Mesendoderm (in vitro differentiated cells): ENCODE data around the gene KAZN.
A peak's percentile ranks its signal among the peaks of the same experiment; 100 is the strongest.

Source experiments
- DNase-seq: peaks from one replicate; pipeline ENCODE4 v3.0.0; 2013
- H2AK5ac ChIP-seq: 2 replicates; pipeline ENCODE4 v1.6.1; 2013; ENCODE audit warnings: low read length, inconsistent platforms
- H2BK120ac ChIP-seq: 2 replicates; pipeline ENCODE4 v1.6.1; 2013; ENCODE audit warnings: low read depth, mild to moderate bottlenecking, low read length, moderate library complexity, mixed read lengths
- H2BK15ac ChIP-seq: replicated peaks from 2 replicates; pipeline ENCODE4 v1.6.1; 2013; ENCODE audit warnings: low read depth, mild to moderate bottlenecking, moderate library complexity
- H2BK5ac ChIP-seq: 2 replicates; pipeline ENCODE4 v1.6.1; 2013; ENCODE audit warnings: low read length, inconsistent platforms
- H3K18ac ChIP-seq: 2 replicates; pipeline ENCODE4 v1.6.1; 2013; ENCODE audit warnings: mild to moderate bottlenecking, low read length, mixed read lengths
- H3K23ac ChIP-seq: one replicate; pipeline ENCODE4 v1.6.1; 2013; ENCODE audit warnings: low read length
- H3K27ac ChIP-seq: 2 replicates; pipeline ENCODE4 v1.5.1; 2013; ENCODE audit warnings: low read depth, mild to moderate bottlenecking, inconsistent platforms, low read length, moderate library complexity
- H3K27me3 ChIP-seq: 2 replicates; pipeline ENCODE4 v1.6.1; 2013; ENCODE audit warnings: low read length, control low read depth, mild to moderate bottlenecking, inconsistent platforms; ENCODE audit not compliant: insufficient read depth, poor library complexity
- H3K36me3 ChIP-seq: 2 replicates; pipeline ENCODE4 v1.6.1; 2013; ENCODE audit warnings: low read length, inconsistent platforms; ENCODE audit not compliant: control insufficient read depth, insufficient read depth
- H3K4ac ChIP-seq: one replicate; pipeline ENCODE4 v1.6.1; 2013; ENCODE audit warnings: low read depth, mild to moderate bottlenecking, low read length, moderate library complexity
- H3K4me1 ChIP-seq: 2 replicates; pipeline ENCODE4 v1.6.1; 2013; ENCODE audit warnings: low read depth, low read length, inconsistent platforms; ENCODE audit not compliant: control insufficient read depth
- H3K4me2 ChIP-seq: 2 replicates; pipeline ENCODE4 v1.6.1; 2013; ENCODE audit warnings: low read length
- H3K4me3 ChIP-seq: 2 replicates; pipeline ENCODE4 v1.5.1; 2013; ENCODE audit warnings: mild to moderate bottlenecking, low read length
- H3K56ac ChIP-seq: one replicate; pipeline ENCODE4 v1.6.1; 2013; ENCODE audit warnings: low read length
- H3K79me1 ChIP-seq: 2 replicates; pipeline ENCODE4 v1.6.1; 2013; ENCODE audit warnings: low read length, inconsistent platforms
- H3K79me2 ChIP-seq: 2 replicates; pipeline ENCODE4 v1.6.1; 2013; ENCODE audit warnings: mild to moderate bottlenecking, low read length; ENCODE audit not compliant: control insufficient read depth, insufficient read depth
- H3K9ac ChIP-seq: 2 replicates; pipeline ENCODE4 v1.6.1; 2013; ENCODE audit warnings: low read length, inconsistent platforms
- H4K5ac ChIP-seq: one replicate; pipeline ENCODE4 v1.6.1; 2013; ENCODE audit warnings: low read length
- H4K8ac ChIP-seq: one replicate; pipeline ENCODE4 v1.6.1; 2013; ENCODE audit warnings: low read depth, mild to moderate bottlenecking, control low read depth, low read length, moderate library complexity
- WGBS: extraction: QIAGEN DNeasy Blood & Tissue Kit; methylation state at CpG from one replicate; pipeline ENCODE4 v1.1.7; 2013; ENCODE audit warnings: low lambda C conversion rate, missing lambda C conversion rate; ENCODE audit not compliant: insufficient coverage; ENCODE audit errors: extremely low coverage; 5-methylcytosine and 5-hydroxymethylcytosine counted together

KAZN gene

GRCh38 chr1:14781811-14782210 lies 183.3 kb downstream of the KAZN start:
- no peaks in the 10 kb centered on the region for H3K27me3 ChIP-seq
- no peak for DNase-seq
- no peak overlapping the region for H2BK15ac ChIP-seq
- no peak overlapping the region for H3K4ac ChIP-seq
- H3K27ac ChIP-seq: no peak overlapping the region
- peaks cover 12% of the 10 kb centered on the region for H3K4me1 ChIP-seq
- H3K56ac ChIP-seq: no peak overlapping the region
- no peak overlapping the region for H2BK120ac ChIP-seq
- no peak overlapping the region for H4K5ac ChIP-seq
- no peaks in the 10 kb centered on the region for H3K79me2 ChIP-seq
- H4K8ac ChIP-seq: no peak overlapping the region
- no peak overlapping the region for H2BK5ac ChIP-seq
- no peak overlapping the region for H2AK5ac ChIP-seq
- H3K4me2 ChIP-seq: no peak overlapping the region
- peaks cover 6% of the 10 kb centered on the region for H3K79me1 ChIP-seq
- H3K36me3 ChIP-seq: no peaks in the 10 kb centered on the region
- no CpG with 5 or more reads among the region's 5 CpGs for WGBS
- no peak overlapping the region for H3K9ac ChIP-seq
- no peak overlapping the region for H3K4me3 ChIP-seq
- H3K23ac ChIP-seq: no peak overlapping the region
- H3K18ac ChIP-seq: peak overlapping the region; percentile 63

DNA sequence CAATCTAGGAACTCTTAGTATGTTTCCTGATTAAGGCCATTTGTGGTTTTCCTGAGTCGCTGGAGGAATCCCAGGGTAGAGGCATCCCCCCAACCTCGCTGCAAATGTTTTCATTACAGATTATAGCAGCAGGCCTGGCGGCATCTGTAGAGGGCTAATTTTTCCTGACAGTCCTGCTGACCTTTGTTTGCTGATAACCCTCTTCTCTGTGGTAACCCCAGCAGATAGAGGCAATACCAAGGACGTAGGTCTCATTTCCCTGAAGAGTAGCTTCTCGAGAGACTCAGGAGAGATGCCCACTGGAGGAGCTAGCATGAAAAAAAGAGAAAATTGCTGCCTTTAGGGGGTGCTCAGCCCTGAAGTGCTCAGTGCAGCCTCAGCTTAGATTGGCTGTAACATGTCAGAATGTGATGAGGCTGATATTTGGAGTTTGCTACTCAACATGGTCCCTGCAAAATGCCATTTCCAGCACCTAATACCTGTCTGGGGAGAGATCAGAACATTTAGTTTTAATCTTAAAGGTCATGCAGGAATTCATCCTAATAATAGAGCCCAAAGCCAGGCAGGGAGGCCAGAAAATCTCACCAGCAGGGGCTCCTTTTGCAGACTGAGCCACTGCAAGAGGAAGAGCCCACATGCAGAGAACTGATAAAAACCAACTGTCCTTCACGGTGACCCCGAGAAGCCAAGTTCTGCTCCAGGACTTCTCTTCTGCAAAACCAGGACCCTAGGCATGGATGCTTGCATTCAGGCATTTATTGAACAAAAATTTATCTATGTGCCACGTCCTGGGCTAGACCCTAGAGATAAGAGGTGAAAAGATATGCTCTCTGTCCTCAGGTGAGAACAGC lies 184.5 kb downstream of the KAZN start:
- H3K4me1 ChIP-seq: peaks cover 12% of the 10 kb centered on the region
- H2BK120ac ChIP-seq: no peak overlapping the region
- peak overlapping the region; percentile 97 for H2BK5ac ChIP-seq
- no peak overlapping the region for H3K4me2 ChIP-seq
- peak overlapping the region; percentile 78 for H3K56ac ChIP-seq
- no peaks in the 10 kb centered on the region for H3K36me3 ChIP-seq
- H2BK15ac ChIP-seq: no peak overlapping the region
- H3K79me2 ChIP-seq: no peaks in the 10 kb centered on the region
- no peak overlapping the region for H4K5ac ChIP-seq
- no peak overlapping the region for H4K8ac ChIP-seq
- no peak overlapping the region for H3K9ac ChIP-seq
- H3K79me1 ChIP-seq: peaks cover 6% of the 10 kb centered on the region
- H3K27ac ChIP-seq: peak overlapping the region; percentile 77
- H3K4ac ChIP-seq: no peak overlapping the region
- peak; percentile 94 for DNase-seq
- no peak overlapping the region for H3K23ac ChIP-seq
- no peak overlapping the region for H3K4me3 ChIP-seq
- H3K27me3 ChIP-seq: no peaks in the 10 kb centered on the region
- WGBS: no CpG with 5 or more reads among the region's 8 CpGs
- H2AK5ac ChIP-seq: no peak overlapping the region
- peak overlapping the region; percentile 81 for H3K18ac ChIP-seq

- Histone ChIP-seq H3K4me1 (peaks cover 12% of the 10 kb centered on the region), H3K4me3 (no peak overlapping the region), H3K18ac (peak overlapping the region; percentile 0), H2AK5ac (peak overlapping the region; percentile 76), H3K56ac (peak overlapping the region; percentile 54), H3K4me2 (no peak overlapping the region), H3K4ac (no peak overlapping the region), H3K79me2 (no peaks in the 10 kb centered on the region), H4K8ac (no peak overlapping the region), H2BK15ac (no peak overlapping the region), H3K9ac (no peak overlapping the region), H3K36me3 (no peaks in the 10 kb centered on the region), H3K23ac (no peak overlapping the region), H3K27me3 (no peaks in the 10 kb centered on the region), H2BK120ac (no peak overlapping the region), H3K79me1 (peaks cover 6% of the 10 kb centered on the region), H2BK5ac (peak overlapping the region; percentile 97), H4K5ac (no peak overlapping the region), H3K27ac (no peak overlapping the region)
- WGBS: no CpG with 5 or more reads among the region's 7 CpGs
- DNase-seq: no peak
Measured at GRCh38 chr1:14783592-14783886, 185.1 kb downstream of the KAZN start.

GRCh38 chr1:14784790-14785773 lies 186.6 kb downstream of the KAZN start:
- Histone ChIP-seq H3K4me2 (no peak overlapping the region), H2AK5ac (no peak overlapping the region), H2BK15ac (no peak overlapping the region), H4K8ac (no peak overlapping the region), H3K27me3 (no peaks in the 10 kb centered on the region), H4K5ac (no peak overlapping the region), H3K4me3 (no peak overlapping the region), H2BK120ac (no peak overlapping the region), H3K79me2 (no peaks in the 10 kb centered on the region), H3K9ac (no peak overlapping the region), H3K4ac (no peak overlapping the region), H3K36me3 (no peaks in the 10 kb centered on the region), H2BK5ac (no peak overlapping the region), H3K27ac (no peak overlapping the region), H3K4me1 (peaks cover 11% of the 10 kb centered on the region), H3K56ac (no peak overlapping the region), H3K18ac (no peak overlapping the region), H3K23ac (no peak overlapping the region), H3K79me1 (peaks cover 5% of the 10 kb centered on the region)
- no CpG with 5 or more reads among the region's 16 CpGs for WGBS
- DNase-seq: no peak

GRCh38 chr1:14786109-14786675 lies 187.7 kb downstream of the KAZN start:
- no peak for DNase-seq
- H3K36me3 ChIP-seq: no peaks in the 10 kb centered on the region
- H2BK15ac ChIP-seq: no peak overlapping the region
- no peak overlapping the region for H4K5ac ChIP-seq
- H3K4ac ChIP-seq: no peak overlapping the region
- H2AK5ac ChIP-seq: no peak overlapping the region
- H3K4me3 ChIP-seq: no peak overlapping the region
- H3K9ac ChIP-seq: no peak overlapping the region
- no peak overlapping the region for H3K18ac ChIP-seq
- H3K4me2 ChIP-seq: no peak overlapping the region
- H3K23ac ChIP-seq: no peak overlapping the region
- no peak overlapping the region for H3K27ac ChIP-seq
- H2BK120ac ChIP-seq: no peak overlapping the region
- H3K79me2 ChIP-seq: no peaks in the 10 kb centered on the region
- no peak overlapping the region for H4K8ac ChIP-seq
- H3K79me1 ChIP-seq: peaks cover 3% of the 10 kb centered on the region
- no CpG with 5 or more reads among the region's 9 CpGs for WGBS
- H3K27me3 ChIP-seq: no peaks in the 10 kb centered on the region
- peaks cover 9% of the 10 kb centered on the region for H3K4me1 ChIP-seq
- H3K56ac ChIP-seq: peak overlapping the region; percentile 38
- no peak overlapping the region for H2BK5ac ChIP-seq
